Skeletal muscle cell (primary cell): ENCODE data around the gene ABHD6.
A peak's percentile ranks its signal among the peaks of the same experiment; 100 is the strongest.
"Not testable (repeated sequence)": the region's sequence is repeated elsewhere in the genome, so short reads cannot be mapped to it uniquely, and the experiment has no call there.

ENCODE experiments used
- DNase-seq: peaks from one replicate; pipeline ENCODE4 v3.0.0-alpha.2; 2010; ENCODE audit warnings: low read depth
- H3K4me3 ChIP-seq: 2 replicates; pipeline ENCODE4 v1.5.1; 2011; ENCODE audit warnings: low read depth, mild to moderate bottlenecking, control low read depth, low read length, moderate library complexity

Gene ABHD6, protein sequence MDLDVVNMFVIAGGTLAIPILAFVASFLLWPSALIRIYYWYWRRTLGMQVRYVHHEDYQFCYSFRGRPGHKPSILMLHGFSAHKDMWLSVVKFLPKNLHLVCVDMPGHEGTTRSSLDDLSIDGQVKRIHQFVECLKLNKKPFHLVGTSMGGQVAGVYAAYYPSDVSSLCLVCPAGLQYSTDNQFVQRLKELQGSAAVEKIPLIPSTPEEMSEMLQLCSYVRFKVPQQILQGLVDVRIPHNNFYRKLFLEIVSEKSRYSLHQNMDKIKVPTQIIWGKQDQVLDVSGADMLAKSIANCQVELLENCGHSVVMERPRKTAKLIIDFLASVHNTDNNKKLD

DNA sequence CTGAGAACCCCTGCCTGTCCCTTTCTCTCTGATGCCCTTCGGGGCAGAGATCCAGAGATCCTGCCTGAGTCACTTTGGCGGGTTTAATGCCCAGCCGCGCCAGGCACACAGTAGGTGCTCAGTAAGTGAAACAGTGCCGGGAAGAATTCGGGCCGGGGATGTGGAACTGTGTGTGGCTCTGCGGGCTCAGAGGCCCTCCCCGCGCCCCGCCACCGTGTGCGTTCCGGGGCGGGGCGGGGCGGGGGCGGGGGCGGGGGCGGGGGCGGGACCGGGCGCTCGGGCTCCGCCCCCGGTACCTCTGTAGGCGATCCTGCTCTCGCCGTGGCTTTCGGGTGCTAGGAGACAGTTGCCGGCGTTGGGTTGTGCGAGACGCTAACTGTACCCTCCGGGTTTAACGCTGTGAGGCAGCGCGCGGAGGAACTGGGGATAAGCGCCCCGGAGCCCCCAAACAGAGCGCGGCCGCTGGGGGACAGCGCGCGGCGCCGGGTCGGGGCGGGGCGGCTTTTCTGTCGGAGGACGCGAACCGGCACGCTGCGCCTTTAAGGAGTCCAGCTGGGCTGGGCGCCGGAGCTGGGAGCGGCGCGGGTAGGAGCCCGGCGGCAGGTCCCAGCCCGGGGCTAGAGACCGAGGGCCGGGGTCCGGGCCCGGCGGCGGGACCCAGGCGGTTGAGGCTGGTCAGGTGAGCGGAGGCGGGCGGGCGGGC is at the start of gene ABHD6:
Gene ABHD6 (plus strand): TSS at position 555 of the 703 bp plus-strand sequence. CDS start 18,795 bp downstream, outside the sequence.
- no peak for DNase-seq
- H3K4me3 ChIP-seq: peak within 1 kb of the TSS; percentile 71

DNA sequence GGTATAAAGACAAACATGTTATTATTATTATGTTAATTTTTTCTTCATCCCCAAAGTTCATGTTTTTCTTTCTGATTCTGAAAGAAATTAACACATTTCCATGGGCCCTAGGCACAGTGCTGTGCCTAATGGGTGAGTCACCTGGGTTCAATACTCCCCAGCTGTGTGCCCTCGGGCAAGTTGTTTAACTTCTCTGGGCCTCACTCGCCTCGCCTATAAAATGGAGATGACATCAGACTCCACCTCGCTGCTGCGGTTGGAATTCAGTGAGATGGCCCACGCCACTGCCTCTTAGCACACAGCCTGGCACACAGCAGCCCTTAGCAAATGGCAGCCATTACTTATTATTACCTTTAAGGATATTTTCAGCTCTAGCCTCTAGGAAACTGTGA is 49.4 kb upstream of the ABHD6 start:
- DNase-seq: no peak
- H3K4me3 ChIP-seq: no peak overlapping the region

DNA sequence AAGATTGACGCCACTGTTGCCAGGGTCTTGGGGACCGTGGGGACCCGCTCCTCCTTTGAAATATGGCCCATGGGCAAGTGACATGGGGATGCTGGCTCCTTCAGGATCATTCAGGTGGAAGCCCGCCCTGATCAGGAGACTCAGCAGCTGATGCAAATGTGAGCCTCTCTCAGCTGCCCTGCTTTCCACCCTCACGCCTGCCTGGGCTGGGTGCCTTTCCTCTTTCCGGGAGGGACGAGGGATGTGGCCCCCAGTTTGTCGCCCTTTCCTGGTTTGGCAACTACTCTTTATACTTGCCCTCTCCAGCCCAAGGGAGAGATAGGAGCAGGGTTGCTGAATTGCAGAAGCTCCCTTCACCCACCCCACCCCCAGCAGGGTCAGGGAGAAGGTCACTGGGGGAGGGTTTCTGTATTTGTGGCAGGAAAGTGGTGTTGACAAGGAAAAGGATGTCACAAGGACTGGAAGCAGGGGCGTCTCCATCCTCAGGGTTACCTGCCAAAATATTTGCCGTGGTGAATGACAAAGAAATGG is 48.6 kb upstream of the ABHD6 start:
- no peak for DNase-seq

DNA sequence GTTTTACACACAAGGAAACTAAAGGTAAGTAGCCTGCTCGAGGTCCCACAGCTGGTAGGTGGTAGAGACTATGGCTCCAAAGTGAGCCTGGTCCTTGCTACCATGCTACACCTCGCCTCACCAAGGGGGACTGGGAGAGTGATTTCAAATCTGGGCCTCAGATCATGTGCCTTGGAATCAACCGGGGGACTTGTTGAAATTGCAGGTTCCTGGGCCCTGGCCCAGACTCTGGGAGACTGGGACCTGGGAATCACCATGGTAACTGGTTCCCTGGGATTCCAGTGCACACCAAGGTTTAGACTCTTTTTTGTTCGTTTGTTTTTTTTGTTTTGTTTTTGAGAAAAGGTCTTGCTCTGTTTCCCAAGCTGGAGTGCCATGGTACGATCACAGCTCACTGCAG is 47.9 kb upstream of the ABHD6 start:
- DNase-seq: no peak

More for the DNA sequence above, 48.6 kb upstream of the ABHD6 start:
- H3K4me3 ChIP-seq: no peak overlapping the region

DNA sequence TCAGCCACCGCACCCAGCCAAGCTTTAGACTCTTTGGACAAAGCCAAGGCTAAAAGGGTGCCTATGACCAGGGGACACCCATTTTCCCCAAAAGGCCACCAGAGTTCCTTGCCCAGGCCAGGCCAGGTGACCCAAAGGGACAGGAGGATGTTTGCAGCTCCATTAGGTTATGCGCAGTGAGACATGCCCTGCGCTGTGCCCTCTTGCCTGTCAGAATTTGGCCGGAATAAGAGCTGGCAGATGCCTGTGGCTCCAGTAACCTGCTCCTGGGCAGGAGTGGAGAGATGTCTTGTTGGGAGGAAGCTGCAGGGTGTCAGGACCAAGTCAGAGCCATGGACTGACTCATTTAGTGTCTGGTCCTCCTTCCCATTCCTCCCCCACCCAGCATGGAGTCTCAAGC is 47.3 kb upstream of the ABHD6 start:
- no peak overlapping the region for H3K4me3 ChIP-seq
- DNase-seq: no peak

More for the DNA sequence above, 47.9 kb upstream of the ABHD6 start:
- no peak overlapping the region for H3K4me3 ChIP-seq

DNA sequence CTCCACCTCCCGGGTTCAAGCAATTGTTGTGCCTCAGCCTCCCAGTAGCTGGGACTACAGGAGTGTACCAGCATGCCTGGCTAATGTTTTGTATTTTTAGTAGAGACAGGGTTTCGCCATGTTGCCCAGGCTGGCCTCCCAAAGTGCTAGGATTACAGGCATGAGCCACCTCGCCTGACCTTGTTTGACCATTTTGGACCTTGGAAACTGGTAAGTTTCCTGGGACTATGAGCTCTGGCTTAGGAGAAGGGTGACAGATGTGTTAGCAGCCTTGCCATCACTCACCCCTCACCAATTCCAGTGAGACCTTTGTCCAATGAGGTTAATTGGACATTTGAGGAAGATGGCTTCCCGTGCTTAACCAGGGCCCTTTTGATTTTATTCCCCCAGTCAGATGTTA is 46.7 kb upstream of the ABHD6 start:
- no peak overlapping the region for H3K4me3 ChIP-seq
- no peak for DNase-seq

DNA sequence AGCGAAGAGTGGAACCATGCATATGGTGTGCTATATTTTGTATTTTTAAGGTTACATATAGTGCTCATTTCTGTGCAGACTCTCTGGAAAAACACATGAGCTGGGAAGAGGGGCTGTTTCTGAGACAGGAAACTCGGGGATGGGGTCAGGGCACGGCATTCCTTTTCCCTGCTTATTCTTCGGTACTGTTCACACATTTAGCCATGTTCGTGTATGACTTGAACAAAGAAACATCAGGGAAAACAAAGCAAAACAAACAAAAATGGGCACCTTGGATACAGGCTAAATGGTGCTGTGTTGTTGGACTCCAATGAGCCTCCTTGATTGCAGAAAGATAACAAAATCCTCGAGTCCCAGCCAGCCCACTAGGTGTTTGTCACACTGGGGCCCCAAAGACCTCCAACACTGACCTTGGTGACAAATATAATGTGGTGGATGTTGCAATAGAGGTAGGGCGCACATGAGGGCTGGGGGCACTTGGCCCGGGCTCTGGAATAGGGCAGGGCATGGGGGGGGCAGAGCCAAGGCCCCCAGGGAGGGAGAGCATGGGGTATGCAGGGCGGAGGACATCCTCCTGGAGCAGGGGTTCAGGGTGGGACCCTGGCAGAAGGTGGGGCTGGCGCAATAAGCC is 46.1 kb upstream of the ABHD6 start:
- H3K4me3 ChIP-seq: no peak overlapping the region
- DNase-seq: no peak

DNA sequence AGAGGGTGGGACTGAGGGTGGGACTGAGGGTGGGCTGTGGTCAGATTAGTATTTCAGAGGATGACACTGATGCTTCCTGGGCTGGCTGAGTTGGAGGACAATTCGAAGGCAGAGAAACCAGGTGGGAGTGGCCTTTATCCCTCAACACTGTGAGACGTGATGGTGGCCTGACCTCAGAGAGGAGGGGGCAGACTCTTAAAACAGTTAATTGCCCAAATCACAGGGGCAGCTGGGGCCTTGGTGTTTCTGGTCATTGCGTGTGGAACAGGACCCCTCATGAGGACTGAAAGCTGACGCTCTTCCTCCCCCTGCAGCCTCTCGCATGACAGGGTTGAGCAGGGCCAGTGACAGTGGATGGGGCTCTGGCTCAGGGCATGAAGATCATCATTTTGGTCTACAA is 45.5 kb upstream of the ABHD6 start:
- no peak for DNase-seq
- H3K4me3 ChIP-seq: no peak overlapping the region

DNA sequence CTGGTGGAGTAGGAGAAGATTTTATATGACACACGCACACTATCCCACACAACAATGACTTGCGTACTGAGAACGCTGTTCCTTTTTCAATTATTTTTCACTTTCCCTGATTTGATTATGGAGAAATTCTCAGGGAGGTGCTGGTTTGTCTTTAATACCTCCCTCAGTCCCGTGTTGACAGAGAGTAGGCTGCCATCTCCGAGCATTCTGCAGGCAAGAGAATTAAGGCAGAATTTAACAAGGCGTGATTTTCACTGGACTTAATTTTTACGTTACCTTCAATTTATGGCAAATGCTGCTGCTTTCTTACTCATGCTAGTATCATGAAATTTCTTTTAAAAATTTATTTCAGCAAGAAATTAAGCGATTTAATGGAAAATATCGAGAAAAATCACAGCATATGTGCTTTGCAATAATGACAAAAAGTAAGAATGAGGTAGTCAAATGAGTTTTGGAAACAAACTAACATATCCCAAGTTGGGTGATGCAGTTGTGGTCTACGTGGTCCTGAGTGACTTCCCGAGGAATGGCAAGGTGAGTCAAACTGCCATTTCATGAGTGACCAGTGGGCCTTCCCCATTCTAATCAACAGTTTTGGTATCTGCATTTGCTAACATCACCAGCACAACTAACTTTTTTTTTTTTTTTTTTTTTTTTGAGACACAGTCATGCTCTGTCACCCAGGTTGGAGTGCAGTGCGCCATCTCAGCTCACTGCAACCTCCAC is 43.7 kb upstream of the ABHD6 start:
- H3K4me3 ChIP-seq: no peak overlapping the region
- DNase-seq: no peak

DNA sequence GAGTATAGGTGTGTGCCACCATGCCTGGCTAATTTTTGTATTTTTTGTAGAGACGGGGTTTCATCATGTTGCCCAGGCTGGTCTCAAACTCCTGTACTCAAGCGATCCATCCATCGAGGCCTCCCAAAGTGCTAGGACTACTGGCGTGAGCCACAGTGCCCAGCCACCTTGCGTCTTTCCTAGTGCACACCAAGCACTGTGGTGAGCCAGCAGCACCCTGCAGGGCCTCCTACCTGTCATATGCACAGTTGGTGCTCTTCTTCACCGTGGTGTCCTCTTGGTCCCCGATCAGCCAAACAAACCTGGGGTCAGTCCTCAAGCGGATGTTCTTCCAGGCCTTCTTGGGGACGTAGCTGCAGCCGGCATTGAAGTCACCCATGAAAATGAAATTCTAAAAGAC is 40.0 kb upstream of the ABHD6 start:
- no peak for DNase-seq

DNA sequence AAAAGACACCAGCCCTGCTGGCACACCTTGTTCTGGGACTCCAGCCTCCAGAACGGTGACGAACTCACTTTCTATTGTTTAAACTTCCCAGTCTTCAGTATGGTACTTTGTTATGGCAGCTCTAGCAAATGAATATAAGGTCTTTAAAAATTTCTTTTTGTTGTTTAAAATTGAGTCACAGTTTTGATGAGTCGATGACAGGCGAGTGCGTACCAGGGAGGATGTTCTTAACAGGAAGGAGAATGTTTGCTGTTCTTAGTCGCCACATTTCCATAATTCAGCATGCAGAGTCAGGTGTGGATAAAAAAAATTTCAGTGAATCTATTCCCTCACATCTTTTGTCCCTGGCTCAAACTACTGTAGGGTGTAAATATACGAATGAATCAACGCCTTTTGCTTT is 39.2 kb upstream of the ABHD6 start:
- H3K4me3 ChIP-seq: no peak overlapping the region
- DNase-seq: no peak

More for the DNA sequence above, 40.0 kb upstream of the ABHD6 start:
- no peak overlapping the region for H3K4me3 ChIP-seq

DNA sequence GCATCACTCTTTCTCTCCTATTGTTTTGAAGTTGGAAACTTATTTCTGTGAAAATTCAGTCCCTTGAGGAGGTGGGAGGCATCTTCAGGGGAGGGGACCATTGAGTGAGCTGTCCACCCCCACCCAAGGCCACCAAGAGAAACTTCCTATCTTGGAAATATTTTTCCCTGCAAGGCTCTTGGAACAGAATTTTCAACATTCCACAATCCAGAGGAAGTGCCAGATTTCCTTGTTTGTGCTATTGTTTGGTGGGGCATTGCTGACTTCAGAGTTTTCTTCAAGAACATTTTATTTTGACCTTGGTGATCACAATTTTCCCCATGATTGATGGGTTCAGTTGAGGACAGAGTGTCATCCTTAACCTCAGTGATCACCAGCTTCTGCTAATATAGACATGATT is 38.8 kb upstream of the ABHD6 start:
- no peak overlapping the region for H3K4me3 ChIP-seq
- no peak for DNase-seq

DNA sequence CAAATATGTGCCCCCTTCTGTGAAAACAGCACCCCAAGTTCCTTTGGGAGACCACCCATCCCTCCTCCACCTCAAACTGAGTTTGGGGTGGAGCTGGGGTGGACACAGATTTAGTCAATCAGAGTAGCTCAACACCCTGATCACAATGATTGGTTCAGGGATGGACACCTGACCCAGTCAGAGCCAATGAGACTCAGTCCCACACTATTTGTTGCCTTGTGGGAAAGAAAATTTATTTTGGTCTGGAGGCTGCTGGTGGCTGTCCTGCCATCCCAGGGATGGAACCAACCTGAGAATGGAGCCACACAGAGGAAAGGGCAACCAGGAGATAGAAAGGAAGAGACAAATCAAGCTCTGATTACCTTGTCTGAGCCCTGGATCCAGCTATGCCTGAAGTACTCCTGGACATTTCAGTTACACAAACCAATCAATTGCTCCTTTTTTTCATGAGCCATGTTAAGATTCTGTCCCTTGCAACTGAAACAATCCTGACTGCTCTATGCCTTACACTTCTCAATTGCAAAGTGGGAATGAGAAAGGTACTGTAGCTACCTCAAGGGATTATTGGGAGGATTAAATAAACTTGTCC is 37.4 kb upstream of the ABHD6 start:
- no peak for DNase-seq
- no peak overlapping the region for H3K4me3 ChIP-seq

DNA sequence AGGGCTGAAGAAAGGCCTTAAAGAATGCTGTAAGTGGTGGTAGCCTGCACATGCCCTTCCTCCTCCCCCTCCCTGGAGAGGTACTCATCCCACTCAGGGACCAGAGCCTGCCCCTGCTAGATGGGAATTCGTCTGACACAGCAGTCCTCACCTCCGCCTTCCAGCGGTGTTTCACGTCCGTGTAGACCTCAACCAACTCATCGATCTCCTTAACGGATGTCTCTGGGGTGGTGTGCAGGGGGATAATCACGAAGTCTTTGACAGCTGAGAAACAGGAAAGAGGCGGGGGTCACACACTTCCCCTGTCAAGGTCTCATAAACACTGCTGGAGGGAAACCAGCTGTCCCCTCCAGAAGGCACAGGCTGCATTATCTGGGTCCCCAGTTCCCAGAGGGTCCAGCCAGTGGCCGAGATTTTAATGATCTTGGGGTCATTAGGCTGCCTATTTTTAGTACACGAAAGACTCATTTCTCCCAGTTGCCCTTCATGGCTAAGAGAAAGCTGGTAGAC is 36.7 kb upstream of the ABHD6 start:
- no peak overlapping the region for H3K4me3 ChIP-seq
- no peak for DNase-seq

DNA sequence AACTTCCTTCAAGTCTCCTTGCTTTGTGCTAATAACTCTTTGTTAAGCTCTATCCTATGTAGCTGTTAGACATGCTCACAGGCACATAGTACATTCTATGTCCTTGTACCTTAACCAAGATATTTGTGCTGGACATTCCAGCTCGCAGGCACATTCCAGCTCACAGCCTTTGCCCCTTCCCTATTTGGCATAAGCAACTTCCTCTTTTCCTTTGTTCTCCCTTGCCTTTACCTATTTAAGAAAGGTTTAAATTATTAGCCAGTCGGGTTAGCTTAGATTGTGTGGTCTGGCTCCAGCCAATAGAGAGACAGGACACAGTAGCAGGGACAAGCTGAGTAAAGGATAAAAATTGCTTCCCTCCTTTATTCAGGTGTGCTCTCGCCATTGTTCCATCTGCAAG is 36.1 kb upstream of the ABHD6 start:
- DNase-seq, H3K4me3 ChIP-seq: not testable (repeated sequence)

DNA sequence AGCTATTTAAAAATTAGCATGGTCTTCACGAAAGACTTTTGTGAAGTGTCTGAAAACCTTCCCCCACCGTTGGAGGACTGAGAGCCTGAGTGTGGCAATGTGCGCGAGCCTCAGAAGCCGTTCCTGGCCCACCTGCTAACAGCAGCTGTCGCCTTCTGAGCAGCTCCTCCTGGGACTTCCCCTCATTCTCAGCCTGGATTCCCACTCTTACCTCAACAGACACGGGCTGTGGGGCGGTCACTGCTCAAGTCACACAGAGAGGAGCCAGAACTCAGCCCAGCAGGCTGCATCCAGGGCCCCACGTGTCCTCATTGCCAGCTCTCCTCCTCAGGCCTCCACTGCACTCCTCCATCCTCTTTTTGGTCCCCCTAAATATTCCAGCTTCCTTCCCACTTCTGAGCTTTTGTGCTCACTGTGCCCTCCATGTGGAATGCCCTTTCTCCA is 34.7 kb upstream of the ABHD6 start:
- DNase-seq: no peak
- no peak overlapping the region for H3K4me3 ChIP-seq

DNA sequence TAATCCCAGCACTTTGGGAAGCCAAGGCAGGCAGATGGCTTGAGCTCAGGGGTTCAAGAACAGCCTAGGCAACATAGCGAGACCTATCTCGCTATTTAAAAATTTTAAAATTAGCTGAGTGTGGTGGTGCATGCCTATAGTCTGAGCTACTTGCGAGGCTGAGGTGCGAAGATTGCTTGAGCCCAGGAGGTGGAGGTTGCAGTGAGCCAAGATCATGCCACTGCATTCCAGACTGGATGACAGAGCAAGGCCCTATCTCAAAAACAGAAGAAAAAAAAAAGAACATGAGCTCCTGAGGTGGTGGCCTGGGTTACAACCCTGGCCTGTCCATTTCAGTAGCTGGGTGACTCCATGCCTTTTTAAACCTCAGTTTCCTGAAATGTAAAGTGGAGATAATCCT is 34.1 kb upstream of the ABHD6 start:
- H3K4me3 ChIP-seq: no peak overlapping the region
- no peak for DNase-seq

DNA sequence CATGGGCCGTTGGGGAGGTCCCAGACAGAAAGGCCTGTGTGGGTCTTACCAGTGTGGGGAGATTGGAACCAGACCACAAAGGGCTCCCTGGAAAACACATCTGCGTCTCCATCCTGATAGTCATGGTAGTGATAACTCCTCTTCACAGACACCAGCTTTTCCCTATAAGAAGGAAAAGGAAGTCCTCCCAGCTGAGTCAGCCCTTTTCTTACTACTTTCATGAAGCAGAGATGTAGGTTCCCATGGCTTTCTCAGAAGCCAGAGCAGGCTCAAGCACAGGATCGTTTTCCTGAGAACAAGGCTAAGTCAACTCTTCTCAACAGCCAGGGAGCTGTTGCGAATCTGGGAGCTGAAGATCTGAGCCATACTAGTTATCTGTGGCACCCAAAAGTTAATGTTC is 32.9 kb upstream of the ABHD6 start:
- no peak for DNase-seq
- H3K4me3 ChIP-seq: no peak overlapping the region

DNA sequence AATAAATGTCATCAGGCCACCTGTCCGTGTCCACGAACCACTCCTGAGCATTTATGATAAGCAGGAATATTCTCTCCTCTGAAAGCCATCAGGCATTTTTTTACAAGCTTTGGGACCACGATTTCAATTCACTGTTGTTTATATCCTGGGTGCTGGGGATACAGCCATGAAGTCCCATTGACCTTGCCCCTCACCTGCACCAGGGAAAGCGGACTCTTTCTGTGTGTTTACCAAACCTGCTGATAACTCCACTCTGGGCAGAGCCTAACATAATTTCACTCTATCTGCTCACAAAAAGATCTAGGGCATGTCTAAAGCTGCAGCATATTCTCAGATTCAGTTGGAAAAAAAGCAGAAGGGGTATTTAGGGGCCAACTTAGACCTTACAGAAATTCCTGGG is 31.6 kb upstream of the ABHD6 start:
- DNase-seq: no peak
- H3K4me3 ChIP-seq: no peak overlapping the region
